Retinal pigment epithelial cell (primary cell): ENCODE measurements around the gene PTPRT.

Experiments
- DNase-seq: peaks from one replicate; pipeline ENCODE4 v3.0.0-alpha.2; 2010; ENCODE audit warnings: low read depth
- H3K4me3 ChIP-seq: 2 replicates; pipeline ENCODE4 v1.5.1; 2011; ENCODE audit warnings: mild to moderate bottlenecking, low read length, control low read depth, moderate library complexity
- TF ChIP-seq, protein P1 (sequence below): conservative IDR thresholded peaks from 2 replicates; pipeline ENCODE4 v1.5.1; 2011; ENCODE audit warnings: low read depth, low read length, control low read depth, inconsistent platforms

The PTPRT gene

DNA sequence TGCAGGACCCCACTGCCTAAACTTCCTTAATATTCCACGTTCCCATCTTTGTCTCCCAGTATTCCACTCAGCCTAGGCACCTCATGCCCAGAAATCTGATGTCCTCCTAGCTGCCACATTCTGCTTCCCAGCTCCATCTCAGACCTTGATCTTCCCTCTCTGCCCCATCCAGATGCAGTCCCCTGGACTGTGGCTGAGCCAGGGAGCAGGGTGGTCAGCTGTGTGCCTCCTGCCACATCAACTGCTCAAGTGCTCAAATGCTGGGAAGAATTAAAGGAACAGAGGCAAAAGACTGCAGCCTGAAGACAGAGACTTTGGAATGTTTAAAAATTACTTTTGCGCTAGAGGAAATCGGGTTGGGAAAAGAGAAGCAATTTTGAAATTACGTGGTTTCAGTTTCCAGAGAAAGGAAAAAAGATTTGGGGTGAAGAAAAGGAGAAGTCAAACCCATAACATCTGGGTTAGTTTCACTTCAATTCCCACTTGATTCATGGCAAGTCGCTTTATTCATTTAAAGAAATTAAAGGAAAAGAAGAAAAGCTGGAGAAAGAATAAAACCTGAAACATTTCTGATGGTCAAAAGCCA lies 704.8 kb downstream of the PTPRT start:
- no peak overlapping the region for H3K4me3 ChIP-seq
- TF ChIP-seq, protein P1, sequence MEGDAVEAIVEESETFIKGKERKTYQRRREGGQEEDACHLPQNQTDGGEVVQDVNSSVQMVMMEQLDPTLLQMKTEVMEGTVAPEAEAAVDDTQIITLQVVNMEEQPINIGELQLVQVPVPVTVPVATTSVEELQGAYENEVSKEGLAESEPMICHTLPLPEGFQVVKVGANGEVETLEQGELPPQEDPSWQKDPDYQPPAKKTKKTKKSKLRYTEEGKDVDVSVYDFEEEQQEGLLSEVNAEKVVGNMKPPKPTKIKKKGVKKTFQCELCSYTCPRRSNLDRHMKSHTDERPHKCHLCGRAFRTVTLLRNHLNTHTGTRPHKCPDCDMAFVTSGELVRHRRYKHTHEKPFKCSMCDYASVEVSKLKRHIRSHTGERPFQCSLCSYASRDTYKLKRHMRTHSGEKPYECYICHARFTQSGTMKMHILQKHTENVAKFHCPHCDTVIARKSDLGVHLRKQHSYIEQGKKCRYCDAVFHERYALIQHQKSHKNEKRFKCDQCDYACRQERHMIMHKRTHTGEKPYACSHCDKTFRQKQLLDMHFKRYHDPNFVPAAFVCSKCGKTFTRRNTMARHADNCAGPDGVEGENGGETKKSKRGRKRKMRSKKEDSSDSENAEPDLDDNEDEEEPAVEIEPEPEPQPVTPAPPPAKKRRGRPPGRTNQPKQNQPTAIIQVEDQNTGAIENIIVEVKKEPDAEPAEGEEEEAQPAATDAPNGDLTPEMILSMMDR: no peak
- DNase-seq: no peak

DNA sequence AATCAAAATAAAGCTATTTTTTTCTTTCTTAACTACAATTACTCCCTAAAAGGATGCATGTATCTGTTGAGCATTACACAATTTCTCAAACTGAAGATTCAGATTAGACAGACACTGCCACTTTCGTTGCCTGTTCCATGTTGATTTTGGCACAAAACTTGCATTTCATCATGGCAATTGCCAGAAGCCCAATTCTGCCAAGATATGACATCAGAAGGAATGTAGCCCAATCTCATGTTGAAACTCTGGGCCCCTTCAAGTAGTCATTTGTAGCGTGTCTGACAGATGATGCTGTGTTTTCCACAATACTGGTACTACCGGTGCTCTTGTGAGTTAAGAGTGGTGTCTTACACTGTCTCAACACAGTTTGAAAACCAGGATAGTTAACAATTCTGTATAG lies 705.4 kb downstream of the PTPRT start:
- DNase-seq: no peak
- H3K4me3 ChIP-seq: no peak overlapping the region
- TF ChIP-seq, protein P1: no peak

DNA sequence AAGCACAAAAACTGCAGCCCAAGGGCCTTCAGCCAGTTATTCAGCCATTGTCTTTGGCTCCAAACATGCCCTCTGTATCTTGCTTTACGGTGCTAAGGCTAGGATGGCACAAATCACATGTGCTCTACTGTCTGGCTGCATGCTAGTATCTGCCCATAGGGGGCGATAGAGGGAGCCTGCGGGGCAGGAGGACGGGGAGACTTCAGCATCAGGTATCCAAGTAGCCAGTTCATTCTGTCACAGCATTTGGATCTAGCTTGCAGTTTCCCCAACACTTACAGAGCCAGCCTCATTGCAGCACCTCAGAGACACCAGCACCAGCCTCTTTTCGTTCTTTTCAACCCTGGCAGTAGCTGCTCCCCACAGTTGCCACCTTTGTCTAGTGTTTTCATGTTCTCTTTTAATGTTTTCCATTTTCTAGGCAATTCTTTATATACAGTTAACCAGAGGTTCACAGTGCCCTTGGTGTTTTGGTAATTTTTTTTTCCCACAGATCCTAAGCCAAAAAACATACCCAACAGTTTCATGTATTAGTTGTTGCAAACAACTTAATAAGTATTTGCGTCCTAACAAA lies 705.9 kb downstream of the PTPRT start:
- DNase-seq: no peak
- TF ChIP-seq, protein P1: no peak

DNA sequence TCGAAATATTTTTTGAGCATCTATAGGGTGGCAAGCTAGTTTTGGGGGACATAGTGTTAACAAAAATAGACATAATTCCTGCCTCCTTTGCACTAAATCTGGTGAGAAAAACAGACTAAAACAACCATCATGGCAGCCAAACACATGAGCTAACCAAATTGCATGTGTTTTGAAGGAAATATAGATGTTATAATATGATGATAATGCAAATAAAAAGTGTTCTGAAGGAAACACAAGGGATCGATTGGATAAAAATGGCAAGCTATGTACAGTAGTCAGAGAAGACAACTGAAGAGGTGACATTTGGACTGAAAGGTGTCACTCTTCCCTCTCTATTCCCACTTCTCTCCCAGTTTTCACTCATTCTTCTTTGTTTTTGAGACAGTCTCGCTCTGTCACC lies 706.9 kb downstream of the PTPRT start:
- DNase-seq: no peak
- TF ChIP-seq, protein P1: no peak

More for the DNA sequence above, 705.9 kb downstream of the PTPRT start:
- no peak overlapping the region for H3K4me3 ChIP-seq

DNA sequence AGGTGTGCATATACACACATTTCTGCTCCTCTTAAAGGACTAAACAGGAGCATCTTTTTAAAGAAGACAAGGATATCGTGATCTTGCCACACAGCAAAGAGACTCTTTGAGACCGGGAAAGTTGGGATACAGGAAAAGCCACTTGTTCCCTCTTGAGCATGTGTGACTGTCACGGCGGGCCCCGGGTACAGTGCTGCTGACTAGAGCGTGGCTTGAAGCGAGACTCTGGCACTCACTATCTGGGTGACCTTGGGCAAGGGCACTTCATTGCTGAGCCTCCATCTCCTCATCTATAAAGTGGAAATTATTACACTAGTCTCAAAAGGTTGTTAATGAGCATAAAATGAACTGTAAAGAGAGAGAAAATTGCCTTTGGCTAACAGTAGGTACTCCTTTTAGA lies 713.9 kb downstream of the PTPRT start:
- H3K4me3 ChIP-seq: no peak overlapping the region
- no peak for DNase-seq
- TF ChIP-seq, protein P1: no peak

More for the DNA sequence above, 706.9 kb downstream of the PTPRT start:
- no peak overlapping the region for H3K4me3 ChIP-seq

DNA sequence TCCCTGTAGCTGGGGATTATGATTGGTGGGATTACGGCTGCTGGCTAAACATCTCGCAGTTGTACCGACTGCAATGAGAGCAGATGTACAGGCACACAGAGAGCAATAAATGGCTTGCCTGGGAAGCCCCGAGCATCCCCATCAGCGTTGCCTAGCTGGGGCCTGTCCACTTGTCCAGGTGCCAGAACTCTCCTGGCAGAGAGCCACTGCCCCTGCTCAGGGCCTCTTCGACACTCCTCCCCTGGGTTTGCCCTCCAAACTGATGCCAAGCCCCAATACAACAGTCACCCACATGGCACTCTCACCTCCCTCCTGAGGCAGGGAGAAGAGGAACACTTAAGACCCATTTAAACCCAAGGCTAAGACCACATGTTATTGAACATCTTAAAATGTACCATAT lies 715.1 kb downstream of the PTPRT start:
- no peak overlapping the region for H3K4me3 ChIP-seq
- TF ChIP-seq, protein P1: no peak
- DNase-seq: no peak

DNA sequence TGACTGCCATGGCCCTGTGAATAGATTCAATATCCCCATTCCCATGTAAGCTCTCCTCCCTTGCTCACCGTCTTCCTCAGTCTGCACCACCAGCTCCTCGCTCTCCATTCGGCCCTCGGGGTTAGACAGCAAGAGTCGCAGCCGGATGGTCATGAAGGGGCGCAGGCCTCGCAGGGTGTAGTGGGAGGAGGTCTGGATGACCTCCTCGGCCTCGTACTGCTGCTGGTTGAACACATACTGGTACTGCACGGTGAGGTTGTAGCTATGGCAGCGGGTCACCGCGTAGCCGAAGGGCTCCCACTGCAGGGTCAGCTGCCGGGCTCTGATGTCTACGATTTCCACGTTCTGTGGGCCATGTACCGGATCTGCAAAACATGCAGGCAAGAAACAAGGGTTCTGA lies 717.5 kb downstream of the PTPRT start:
- no peak for DNase-seq
- H3K4me3 ChIP-seq: no peak overlapping the region
- TF ChIP-seq, protein P1: no peak
